ENCODE measurements around the gene LRGUK. TPM values are rescaled to one million over a fixed set of nuclear protein-coding genes. Genes with fewer than 3 reads are reported as not detected.

The LRGUK gene
- polyA plus RNA-seq, 4 donors, result 0.03 to 0.22 TPM; not detected in 2

GRCh38 chr7:134297489-134297888 lies 170.3 kb downstream of the LRGUK start:
- Histone ChIP-seq H3K4me1 (ENCODE audit: control insufficient read depth in 3 of 3, insufficient read depth in 2 of 3, low read depth in 1 of 3, low read length in 2 of 3) (no peaks in the 10 kb centered on the region), H3K4me3 (ENCODE audit: low read depth in 1 of 3, low read length in 3 of 3) (no peak overlapping the region), H3K27ac (ENCODE audit: low read depth in 1 of 3, low read length in 2 of 3) (no peak overlapping the region), H3K9me3 (ENCODE audit: control insufficient read depth in 2 of 2, insufficient read depth in 1 of 2, low read depth in 1 of 2, low read length in 1 of 2) (peaks cover 0 to 6% of the 10 kb centered on the region in 2 donors), H3K27me3 (ENCODE audit: control insufficient read depth in 3 of 3, insufficient read depth in 3 of 3, low read length in 3 of 3) (no peaks in the 10 kb centered on the region), H3K36me3 (ENCODE audit: control insufficient read depth in 3 of 3, insufficient read depth in 2 of 3, low read depth in 1 of 3, low read length in 3 of 3) (peaks cover 5 to 25% (median 16%) of the 10 kb centered on the region in 3 donors)
- WGBS, 3 donors, result 91 to 100% (median 96%) methylated on average over 2 of the region's 2 CpGs
- DNase-seq (no peak), FAIRE-seq (no peak)

GRCh38 chr7:134298902-134299683 lies 172.0 kb downstream of the LRGUK start:
- Histone ChIP-seq H3K9me3 (ENCODE audit: control insufficient read depth in 2 of 2, insufficient read depth in 1 of 2, low read depth in 1 of 2, low read length in 1 of 2) (peaks cover 0 to 6% of the 10 kb centered on the region in 2 donors), H3K27ac (ENCODE audit: low read depth in 1 of 3, low read length in 2 of 3) (no peak overlapping the region), H3K36me3 (ENCODE audit: control insufficient read depth in 3 of 3, insufficient read depth in 2 of 3, low read depth in 1 of 3, low read length in 3 of 3) (peaks cover 5 to 20% (median 18%) of the 10 kb centered on the region in 3 donors), H3K4me3 (ENCODE audit: low read depth in 1 of 3, low read length in 3 of 3) (no peak overlapping the region), H3K27me3 (ENCODE audit: control insufficient read depth in 3 of 3, insufficient read depth in 3 of 3, low read length in 3 of 3) (no peaks in the 10 kb centered on the region), H3K4me1 (ENCODE audit: control insufficient read depth in 3 of 3, insufficient read depth in 2 of 3, low read depth in 1 of 3, low read length in 2 of 3) (no peaks in the 10 kb centered on the region)
- WGBS, 3 donors, result 50 to 63% (median 56%) methylated on average over 10 of the region's 10 CpGs
- DNase-seq (peak; percentile 15 to 16), FAIRE-seq (no peak)

- no peaks in the 10 kb centered on the region for H3K27me3 ChIP-seq (ENCODE audit: control insufficient read depth in 3 of 3, insufficient read depth in 3 of 3, low read length in 3 of 3)
- WGBS, 3 donors, result 87 to 93% (median 90%) methylated on average over 2 of the region's 2 CpGs
- peaks cover 5 to 18% (median 6%) of the 10 kb centered on the region in 3 donors for H3K36me3 ChIP-seq (ENCODE audit: control insufficient read depth in 3 of 3, insufficient read depth in 2 of 3, low read depth in 1 of 3, low read length in 3 of 3)
- FAIRE-seq, result no peak
- no peaks in the 10 kb centered on the region for H3K9me3 ChIP-seq (ENCODE audit: control insufficient read depth in 2 of 2, insufficient read depth in 1 of 2, low read depth in 1 of 2, low read length in 1 of 2)
- no peak overlapping the region for H3K4me3 ChIP-seq (ENCODE audit: low read depth in 1 of 3, low read length in 3 of 3)
- H3K27ac ChIP-seq (ENCODE audit: low read depth in 1 of 3, low read length in 2 of 3), result no peak overlapping the region
- DNase-seq, result no peak
- no peaks in the 10 kb centered on the region for H3K4me1 ChIP-seq (ENCODE audit: control insufficient read depth in 3 of 3, insufficient read depth in 2 of 3, low read depth in 1 of 3, low read length in 2 of 3)
Measured at GRCh38 chr7:134300988-134301387, 173.8 kb downstream of the LRGUK start.

GRCh38 chr7:134301592-134301991 lies 174.5 kb downstream of the LRGUK start:
- no peak for DNase-seq
- H3K9me3 ChIP-seq (ENCODE audit: control insufficient read depth in 2 of 2, insufficient read depth in 1 of 2, low read depth in 1 of 2, low read length in 1 of 2), result no peaks in the 10 kb centered on the region
- no peaks in the 10 kb centered on the region for H3K4me1 ChIP-seq (ENCODE audit: control insufficient read depth in 3 of 3, insufficient read depth in 2 of 3, low read depth in 1 of 3, low read length in 2 of 3)
- FAIRE-seq, result no peak
- H3K27ac ChIP-seq (ENCODE audit: low read depth in 1 of 3, low read length in 2 of 3), result no peak overlapping the region
- peaks cover 2 to 17% (median 6%) of the 10 kb centered on the region in 3 donors for H3K36me3 ChIP-seq (ENCODE audit: control insufficient read depth in 3 of 3, insufficient read depth in 2 of 3, low read depth in 1 of 3, low read length in 3 of 3)
- WGBS, 3 donors, result 85 to 98% (median 94%) methylated on average over 3 of the region's 3 CpGs
- no peaks in the 10 kb centered on the region for H3K27me3 ChIP-seq (ENCODE audit: control insufficient read depth in 3 of 3, insufficient read depth in 3 of 3, low read length in 3 of 3)
- no peak overlapping the region for H3K4me3 ChIP-seq (ENCODE audit: low read depth in 1 of 3, low read length in 3 of 3)

GRCh38 chr7:134302120-134302519 lies 175.0 kb downstream of the LRGUK start:
- Histone ChIP-seq H3K9me3 (ENCODE audit: control insufficient read depth in 2 of 2, insufficient read depth in 1 of 2, low read depth in 1 of 2, low read length in 1 of 2) (no peaks in the 10 kb centered on the region), H3K27ac (ENCODE audit: low read depth in 1 of 3, low read length in 2 of 3) (no peak overlapping the region), H3K27me3 (ENCODE audit: control insufficient read depth in 3 of 3, insufficient read depth in 3 of 3, low read length in 3 of 3) (no peaks in the 10 kb centered on the region), H3K4me3 (ENCODE audit: low read depth in 1 of 3, low read length in 3 of 3) (no peak overlapping the region), H3K36me3 (ENCODE audit: control insufficient read depth in 3 of 3, insufficient read depth in 2 of 3, low read depth in 1 of 3, low read length in 3 of 3) (peaks cover 2 to 17% (median 6%) of the 10 kb centered on the region in 3 donors), H3K4me1 (ENCODE audit: control insufficient read depth in 3 of 3, insufficient read depth in 2 of 3, low read depth in 1 of 3, low read length in 2 of 3) (no peaks in the 10 kb centered on the region)
- FAIRE-seq (no peak), DNase-seq (no peak)
- 81 to 91% (median 85%) methylated on average over 2 of the region's 2 CpGs for WGBS, 3 donors

- FAIRE-seq (no peak), DNase-seq (no peak)
- H3K4me3 ChIP-seq (ENCODE audit: low read depth in 1 of 3, low read length in 3 of 3), result no peak overlapping the region
- H3K27me3 ChIP-seq (ENCODE audit: control insufficient read depth in 3 of 3, insufficient read depth in 3 of 3, low read length in 3 of 3), result no peaks in the 10 kb centered on the region
- H3K36me3 ChIP-seq (ENCODE audit: control insufficient read depth in 3 of 3, insufficient read depth in 2 of 3, low read depth in 1 of 3, low read length in 3 of 3), result peaks cover 4 to 8% (median 5%) of the 10 kb centered on the region in 3 donors
- H3K4me1 ChIP-seq (ENCODE audit: control insufficient read depth in 3 of 3, insufficient read depth in 2 of 3, low read depth in 1 of 3, low read length in 2 of 3), result no peaks in the 10 kb centered on the region
- 75 to 98% (median 95%) methylated on average over 1 of the region's 1 CpG for WGBS, 3 donors
- no peak overlapping the region for H3K27ac ChIP-seq (ENCODE audit: low read depth in 1 of 3, low read length in 2 of 3)
- peaks cover 0 to 6% of the 10 kb centered on the region in 2 donors for H3K9me3 ChIP-seq (ENCODE audit: control insufficient read depth in 2 of 2, insufficient read depth in 1 of 2, low read depth in 1 of 2, low read length in 1 of 2)
Measured at GRCh38 chr7:134307320-134307719, 180.2 kb downstream of the LRGUK start.

- Histone ChIP-seq H3K27me3 (ENCODE audit: control insufficient read depth in 3 of 3, insufficient read depth in 3 of 3, low read length in 3 of 3) (no peaks in the 10 kb centered on the region), H3K9me3 (ENCODE audit: control insufficient read depth in 2 of 2, insufficient read depth in 1 of 2, low read depth in 1 of 2, low read length in 1 of 2) (peaks cover 0 to 8% of the 10 kb centered on the region in 2 donors), H3K4me1 (ENCODE audit: control insufficient read depth in 3 of 3, insufficient read depth in 2 of 3, low read depth in 1 of 3, low read length in 2 of 3) (no peaks in the 10 kb centered on the region), H3K27ac (ENCODE audit: low read depth in 1 of 3, low read length in 2 of 3) (no peak overlapping the region), H3K4me3 (ENCODE audit: low read depth in 1 of 3, low read length in 3 of 3) (no peak overlapping the region), H3K36me3 (ENCODE audit: control insufficient read depth in 3 of 3, insufficient read depth in 2 of 3, low read depth in 1 of 3, low read length in 3 of 3) (peaks cover 4 to 8% (median 5%) of the 10 kb centered on the region in 3 donors)
- 93 to 97% (median 94%) methylated on average over 4 of the region's 4 CpGs for WGBS, 3 donors
- DNase-seq (no peak), FAIRE-seq (no peak)
Measured at GRCh38 chr7:134308548-134308947, 181.4 kb downstream of the LRGUK start.

- Histone ChIP-seq H3K27me3 (ENCODE audit: control insufficient read depth in 3 of 3, insufficient read depth in 3 of 3, low read length in 3 of 3) (no peaks in the 10 kb centered on the region), H3K4me1 (ENCODE audit: control insufficient read depth in 3 of 3, insufficient read depth in 2 of 3, low read depth in 1 of 3, low read length in 2 of 3) (peaks cover 2 to 8% (median 5%) of the 10 kb centered on the region in 3 donors), H3K36me3 (ENCODE audit: control insufficient read depth in 3 of 3, insufficient read depth in 2 of 3, low read depth in 1 of 3, low read length in 3 of 3) (peaks cover 0 to 3% (median 0%) of the 10 kb centered on the region in 3 donors), H3K4me3 (ENCODE audit: low read depth in 1 of 3, low read length in 3 of 3) (no peak overlapping the region), H3K9me3 (ENCODE audit: control insufficient read depth in 2 of 2, insufficient read depth in 1 of 2, low read depth in 1 of 2, low read length in 1 of 2) (peaks cover 0 to 8% of the 10 kb centered on the region in 2 donors), H3K27ac (ENCODE audit: low read depth in 1 of 3, low read length in 2 of 3) (no peak overlapping the region)
- 98 to 99% (median 98%) methylated on average over 4 of the region's 4 CpGs for WGBS, 3 donors
- DNase-seq (no peak), FAIRE-seq (no peak)
Measured at GRCh38 chr7:134311807-134312206, 184.7 kb downstream of the LRGUK start.
